ENCODE results near the gene FBXO3.

GRCh38 chr11:33724644-33725035 is 49.7 kb downstream of the FBXO3 start:
- no peak for TF ChIP-seq EZH2 (IDR thresholded peaks at IDR 0.05)
- TF ChIP-seq POLR2AphosphoS5 (IDR thresholded peaks at IDR 0.05; ENCODE audit: borderline replicate concordance, low read depth, low read length), result no peak

Data from SK-N-MC (cell line).